Endothelial cell of hepatic sinusoid (primary cell): ENCODE data around the gene IL17D.

Experiments
- in situ Hi-C: cut with HindIII; loops from 2 replicates; pipeline ENCODE4 v1.10.0; 2017; ENCODE audit warnings: low sequenced_read_pairs

IL17D gene

GRCh38 chr13:20769834-20770233, 66.3 kb downstream of the IL17D start:
- in situ Hi-C loops: no loop called here
